KBM-7 (cell line): Measurements from ENCODE around the gene ADGRA1.
"Not testable (repeated sequence)": the region's sequence is repeated elsewhere in the genome, so short reads cannot be mapped to it uniquely, and the experiment has no call there.

Experiments
- DNase-seq: peaks from one replicate; pipeline ENCODE4 v3.0.0-alpha.2; 2015
- in situ Hi-C: fragments of 300-500 bp; cut with MboI; formaldehyde crosslinking; loops from 2 replicates; pipeline ENCODE4 v1.14.3; 2020; ENCODE audit warnings: low sequenced_read_pairs, low pct_unique_long_range_greater_than_20kb, mixed read lengths

The ADGRA1 gene

DNA sequence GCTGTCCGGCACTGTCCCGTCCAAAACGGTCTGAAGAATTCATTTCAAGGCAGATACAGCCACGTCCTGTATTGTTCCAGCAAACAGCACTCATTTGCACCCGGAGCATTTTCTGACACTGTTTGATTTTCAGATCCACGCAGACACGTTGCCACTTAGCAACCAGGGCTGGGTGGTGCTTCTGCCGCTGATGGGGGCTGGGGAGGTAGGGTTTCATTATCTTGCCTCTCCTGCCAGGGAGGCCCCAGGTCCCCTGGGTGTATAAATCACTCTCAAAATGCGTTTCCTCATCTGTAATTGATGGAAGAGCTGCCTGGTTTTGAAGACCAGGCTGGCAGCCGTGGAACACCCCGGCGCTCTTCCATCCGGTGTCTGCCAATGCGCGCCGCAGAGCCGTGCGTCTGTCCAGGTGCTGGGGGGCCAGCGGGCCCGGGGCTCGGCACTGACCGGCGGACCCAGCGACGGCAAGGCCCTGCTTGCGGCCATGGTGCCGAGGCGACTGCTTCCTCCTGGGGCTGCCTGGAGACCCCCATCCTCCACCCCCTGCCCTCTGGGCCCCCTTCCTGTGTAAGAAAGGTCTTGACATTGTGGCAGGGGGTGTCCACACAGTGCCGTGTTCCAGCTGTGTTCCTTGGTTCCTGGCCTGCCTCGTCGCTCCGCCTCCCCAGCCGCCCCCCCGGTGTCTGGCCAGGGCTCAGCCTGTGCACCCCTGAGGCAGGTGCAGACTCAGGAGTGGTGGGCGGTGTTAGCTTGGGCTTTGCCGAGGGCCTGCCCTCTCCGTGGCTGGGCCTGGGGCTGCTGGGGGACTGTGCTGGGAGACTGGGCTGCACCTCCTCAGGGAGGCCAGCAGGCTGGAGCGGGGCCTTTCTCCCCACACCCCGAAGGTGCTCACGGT, 16.6 kb downstream of the ADGRA1 start:
- DNase-seq, result no peak

DNA sequence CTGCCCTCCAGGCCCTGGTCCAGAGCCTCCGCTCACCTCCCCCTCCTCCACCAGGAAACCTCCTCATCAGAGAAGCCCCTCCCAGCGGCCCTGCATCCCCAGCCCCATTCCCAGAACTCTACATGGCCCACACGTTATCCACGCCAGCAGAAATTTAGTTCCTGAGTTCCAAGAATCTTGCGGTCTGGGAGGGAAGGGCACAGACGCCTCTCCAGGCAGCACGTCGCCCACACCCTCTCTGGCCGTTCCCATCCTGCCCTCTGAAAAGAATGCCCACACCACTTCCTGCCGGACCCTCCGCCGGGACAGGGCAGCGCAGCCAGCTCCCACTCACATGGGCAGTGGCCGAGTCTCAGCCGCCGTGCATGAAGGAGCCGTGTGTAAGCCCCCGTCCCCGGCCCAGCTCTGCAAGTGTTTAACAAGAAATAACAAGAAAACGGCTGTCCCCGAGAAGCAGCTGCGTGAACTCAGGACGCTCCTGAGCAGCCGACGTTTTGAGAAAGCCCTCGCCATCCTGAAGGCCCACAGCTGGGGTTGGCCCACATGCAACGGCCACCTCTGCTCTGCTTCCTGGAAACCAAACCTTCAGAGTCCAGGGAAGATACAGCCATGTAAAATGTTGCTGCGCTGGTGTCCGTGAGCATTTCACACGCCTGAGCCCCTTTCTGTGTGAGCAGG, 17.4 kb downstream of the ADGRA1 start:
- in situ Hi-C loops, result no loop called here

More for the DNA sequence above, 16.6 kb downstream of the ADGRA1 start:
- in situ Hi-C loops, result no loop called here

DNA sequence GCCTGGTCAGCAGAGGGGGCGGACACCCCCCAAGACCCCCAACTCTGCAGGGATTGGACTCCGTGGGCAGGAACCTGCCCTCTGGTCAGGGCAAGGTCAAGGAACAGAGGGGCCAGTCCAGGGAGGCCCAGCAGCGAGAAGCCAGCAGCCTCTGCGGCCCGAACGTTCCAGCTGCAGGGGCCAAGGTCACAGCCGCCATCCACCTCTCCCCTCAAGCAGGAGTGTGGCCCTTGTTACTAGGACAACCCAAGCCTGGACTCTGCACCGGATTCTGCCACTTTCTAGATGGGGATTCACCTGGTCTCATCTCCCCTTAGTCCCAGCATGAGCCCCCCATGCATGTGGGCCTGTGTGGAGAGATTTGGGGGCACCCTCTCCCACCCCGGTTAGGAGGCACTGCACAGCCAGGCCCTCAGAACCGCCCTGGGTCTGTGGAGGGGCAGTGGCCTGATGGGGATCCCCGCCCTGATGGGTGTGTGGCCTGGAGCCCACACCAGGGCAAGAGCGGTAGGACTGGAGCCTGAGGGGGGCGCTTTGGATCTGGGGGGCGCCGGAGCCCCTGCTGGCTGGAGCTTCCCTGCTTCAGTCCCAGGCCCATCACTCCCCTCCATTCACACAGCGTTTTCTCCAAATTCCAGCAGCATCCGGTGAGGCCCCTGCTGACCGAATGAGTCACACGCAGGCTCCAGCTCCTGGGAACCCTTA, 18.1 kb downstream of the ADGRA1 start:
- DNase-seq, result no peak
- in situ Hi-C loops, result no loop called here

More for the DNA sequence above, 17.4 kb downstream of the ADGRA1 start:
- DNase-seq, result no peak

DNA sequence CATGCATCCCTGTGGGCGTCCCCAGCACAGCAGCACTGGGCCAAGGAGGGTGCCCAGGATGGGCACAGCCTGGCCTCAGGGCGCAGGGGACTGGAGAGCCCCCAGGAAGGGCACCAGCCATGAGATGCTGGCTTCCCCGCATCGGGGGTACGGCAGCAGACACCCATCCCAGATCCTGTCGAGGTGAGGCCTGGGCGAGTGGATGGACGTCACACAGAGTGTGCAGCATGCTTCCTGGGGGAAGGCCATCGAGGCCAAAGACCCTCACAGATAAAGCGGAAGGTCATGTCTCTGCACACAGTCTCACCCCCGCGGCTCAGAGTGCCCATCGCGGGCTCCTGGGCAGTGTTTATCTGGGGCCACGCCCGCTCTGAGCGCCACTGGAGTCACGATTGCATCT, 18.8 kb downstream of the ADGRA1 start:
- DNase-seq, result no peak
- in situ Hi-C loops, result no loop called here

DNA sequence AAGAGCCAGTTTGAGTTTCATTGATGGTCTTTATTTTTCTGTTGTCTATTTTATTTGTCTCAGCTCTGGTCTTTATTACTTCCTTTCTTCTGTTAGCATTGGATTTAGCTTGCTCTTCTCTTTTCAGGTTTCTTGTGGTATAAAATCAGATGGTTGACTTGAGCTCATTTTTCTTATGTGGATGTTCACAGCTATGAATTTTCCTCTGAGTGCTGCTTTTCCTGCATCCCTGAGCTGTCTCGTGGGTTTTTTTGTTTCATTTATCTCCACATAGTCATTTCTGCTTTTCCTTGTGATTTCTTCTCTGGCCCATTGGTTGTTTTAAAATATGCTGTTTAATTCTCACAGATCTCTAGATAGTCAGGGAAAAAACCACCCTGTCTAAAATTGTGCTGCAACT, 19.7 kb downstream of the ADGRA1 start:
- DNase-seq, result no peak
- in situ Hi-C loops, result no loop called here

DNA sequence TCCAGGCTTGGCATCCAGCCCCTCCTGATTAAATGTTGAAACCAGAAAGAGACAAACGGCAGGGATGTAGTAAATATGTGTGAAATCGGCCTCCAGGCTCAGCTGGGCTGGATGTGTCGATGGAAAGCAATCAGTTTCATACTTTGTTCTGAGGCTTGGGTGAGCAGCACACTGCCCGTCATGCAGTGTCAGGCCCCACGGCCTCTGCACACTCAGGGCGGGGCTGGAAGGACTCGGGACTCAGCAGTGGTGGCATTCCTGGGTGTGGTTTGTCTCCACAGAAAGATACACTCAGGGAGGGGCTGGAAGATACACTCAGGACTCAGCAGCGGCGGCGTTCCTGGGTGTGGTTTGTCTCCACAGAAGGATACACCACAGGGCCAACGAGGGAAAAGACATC, 22.0 kb downstream of the ADGRA1 start:
- DNase-seq, result no peak
- in situ Hi-C loops, result no loop called here

DNA sequence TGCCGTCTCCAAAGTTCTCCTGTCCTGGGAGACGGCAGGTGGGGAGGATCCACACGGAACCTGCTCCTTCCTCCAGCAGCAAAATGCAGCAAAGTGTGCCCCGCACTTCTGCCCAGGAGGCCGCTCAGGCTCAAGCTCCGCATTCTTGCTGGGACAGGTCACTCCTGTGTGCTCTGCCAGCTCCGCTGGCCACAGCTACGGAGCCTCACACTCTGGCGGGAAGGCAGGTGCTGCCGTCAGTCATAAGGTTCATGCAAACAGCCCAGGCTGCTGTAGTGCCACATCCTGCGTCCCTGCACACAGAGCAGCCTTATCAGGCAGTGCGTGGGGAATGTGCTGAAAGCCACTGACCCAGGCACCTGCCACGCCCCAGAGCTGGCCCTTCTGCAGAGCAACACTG, 22.4 kb downstream of the ADGRA1 start:
- no peak for DNase-seq
- in situ Hi-C loops, result no loop called here

DNA sequence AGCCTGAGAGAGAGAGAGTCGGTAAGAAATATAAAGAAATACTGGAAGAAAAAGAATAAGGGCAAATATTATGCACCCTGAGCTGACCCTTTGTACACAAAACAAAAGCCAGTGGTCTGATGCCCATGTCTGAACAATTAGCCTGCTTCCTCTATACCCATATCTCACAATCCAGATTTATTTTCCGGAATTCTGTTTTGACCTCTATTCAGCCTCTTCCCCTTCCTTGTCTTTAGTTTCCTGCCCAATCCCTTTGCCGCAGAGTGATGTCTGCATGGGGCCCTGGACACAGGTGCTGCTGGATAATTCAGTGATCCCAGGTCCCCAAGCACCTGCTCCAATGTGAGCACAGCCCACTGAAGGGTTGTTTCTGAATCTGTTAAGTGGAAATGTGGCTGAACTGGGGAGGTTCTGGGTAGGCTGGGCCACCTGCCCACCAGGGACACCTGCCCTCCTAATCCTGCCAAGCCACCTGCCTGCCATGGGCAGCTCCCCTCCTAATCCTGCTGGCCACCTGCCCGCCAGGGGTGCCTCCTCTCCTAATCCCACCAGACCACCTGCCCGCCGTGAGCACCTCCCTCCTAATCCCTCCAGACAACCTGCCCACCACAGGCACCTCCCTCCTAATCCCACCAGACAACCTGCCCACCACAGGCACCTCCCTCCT, 23.0 kb downstream of the ADGRA1 start:
- no peak for DNase-seq
- in situ Hi-C loops, result no loop called here

DNA sequence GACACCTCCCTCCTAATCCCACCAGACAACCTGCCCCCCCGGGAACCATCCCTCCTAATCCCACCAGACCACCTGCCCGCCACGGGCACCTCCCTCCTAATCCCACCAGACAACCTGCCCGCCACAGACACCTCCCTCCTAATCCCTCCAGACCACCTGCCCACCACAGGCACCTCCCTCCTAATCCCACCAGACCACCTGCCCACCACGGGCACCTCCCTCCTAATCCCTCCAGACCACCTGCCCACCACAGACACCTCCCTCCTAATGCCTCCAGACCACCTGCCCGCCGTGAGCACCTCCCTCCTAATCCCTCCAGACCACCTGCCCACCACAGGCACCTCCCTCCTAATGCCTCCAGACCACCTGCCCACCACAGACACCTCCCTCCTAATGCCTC, 23.9 kb downstream of the ADGRA1 start:
- DNase-seq, in situ Hi-C loops: not testable (repeated sequence)

DNA sequence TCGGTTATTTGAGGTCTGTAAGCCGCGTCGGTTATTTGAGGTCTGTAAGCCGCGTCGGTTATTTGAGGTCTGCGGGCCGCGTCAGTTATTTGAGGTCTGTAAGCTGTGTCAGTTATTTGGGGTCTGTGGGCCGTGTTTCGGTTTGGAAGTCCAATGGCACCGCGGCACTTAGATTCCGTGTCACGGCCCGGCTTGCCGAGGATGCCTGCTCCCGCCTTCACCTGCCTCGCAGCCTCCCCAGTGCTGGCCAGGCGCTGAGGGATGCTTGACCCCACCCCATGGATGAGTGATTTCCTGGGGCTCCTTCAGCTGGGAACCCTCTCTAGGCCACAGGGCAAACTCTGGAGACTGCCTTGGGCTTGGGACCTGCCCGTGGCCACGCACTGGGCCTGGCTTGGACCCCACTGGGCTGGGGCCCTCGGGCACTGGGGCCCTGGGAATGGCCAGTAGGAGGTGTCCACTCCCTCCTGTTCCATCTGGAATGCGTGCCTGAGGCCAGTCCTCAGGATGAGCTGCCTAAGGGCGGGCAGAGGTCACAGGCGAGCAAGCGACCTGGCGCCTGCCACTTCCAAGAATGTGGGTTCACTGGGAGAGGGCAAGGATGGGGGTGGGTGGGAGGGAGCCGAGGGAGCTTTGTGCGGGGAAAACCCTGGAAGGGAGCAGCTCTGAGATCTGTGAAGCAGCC, 25.6 kb downstream of the ADGRA1 start:
- in situ Hi-C loops, result no loop called here
- DNase-seq, result no peak

DNA sequence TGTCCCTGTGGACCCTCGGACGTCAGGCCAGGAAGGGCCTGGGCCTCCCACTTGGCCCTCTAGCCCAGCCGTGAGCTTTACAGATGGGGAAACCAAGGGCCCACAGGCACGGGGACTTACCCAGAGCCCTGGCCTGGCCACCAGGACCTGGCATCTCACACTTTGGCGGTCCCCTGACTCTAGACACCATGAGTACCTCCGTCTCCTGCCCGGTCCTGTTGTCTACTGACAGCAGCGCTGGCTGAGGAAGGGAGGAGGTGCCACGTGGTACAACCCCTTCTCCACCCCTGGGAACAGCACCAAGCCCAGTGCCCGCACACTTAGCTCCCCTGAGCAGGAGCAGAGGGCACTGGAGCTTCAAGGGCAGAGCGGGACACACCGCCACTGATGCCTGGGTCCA, 26.1 kb downstream of the ADGRA1 start:
- in situ Hi-C loops, result no loop called here
- no peak for DNase-seq

DNA sequence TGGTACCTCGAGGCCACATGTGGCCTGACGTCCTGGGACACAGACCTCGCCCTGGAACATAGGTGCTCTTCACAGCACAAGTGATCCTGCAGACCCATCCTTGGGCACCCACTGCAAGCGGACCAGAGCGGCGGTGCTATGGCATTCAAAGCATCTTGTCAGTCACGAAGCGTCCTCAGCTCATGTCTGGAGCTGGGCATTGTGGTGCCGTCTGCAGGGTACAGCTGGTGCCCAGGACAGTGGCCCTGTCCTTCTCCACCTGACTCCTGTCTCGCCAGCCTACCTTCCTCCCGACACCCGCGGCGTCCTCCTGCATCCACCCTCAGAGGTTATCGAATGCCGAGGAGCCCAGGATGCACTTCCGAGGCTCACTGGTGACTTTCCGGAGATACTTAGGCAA, 26.5 kb downstream of the ADGRA1 start:
- in situ Hi-C loops, result no loop called here
- no peak for DNase-seq

DNA sequence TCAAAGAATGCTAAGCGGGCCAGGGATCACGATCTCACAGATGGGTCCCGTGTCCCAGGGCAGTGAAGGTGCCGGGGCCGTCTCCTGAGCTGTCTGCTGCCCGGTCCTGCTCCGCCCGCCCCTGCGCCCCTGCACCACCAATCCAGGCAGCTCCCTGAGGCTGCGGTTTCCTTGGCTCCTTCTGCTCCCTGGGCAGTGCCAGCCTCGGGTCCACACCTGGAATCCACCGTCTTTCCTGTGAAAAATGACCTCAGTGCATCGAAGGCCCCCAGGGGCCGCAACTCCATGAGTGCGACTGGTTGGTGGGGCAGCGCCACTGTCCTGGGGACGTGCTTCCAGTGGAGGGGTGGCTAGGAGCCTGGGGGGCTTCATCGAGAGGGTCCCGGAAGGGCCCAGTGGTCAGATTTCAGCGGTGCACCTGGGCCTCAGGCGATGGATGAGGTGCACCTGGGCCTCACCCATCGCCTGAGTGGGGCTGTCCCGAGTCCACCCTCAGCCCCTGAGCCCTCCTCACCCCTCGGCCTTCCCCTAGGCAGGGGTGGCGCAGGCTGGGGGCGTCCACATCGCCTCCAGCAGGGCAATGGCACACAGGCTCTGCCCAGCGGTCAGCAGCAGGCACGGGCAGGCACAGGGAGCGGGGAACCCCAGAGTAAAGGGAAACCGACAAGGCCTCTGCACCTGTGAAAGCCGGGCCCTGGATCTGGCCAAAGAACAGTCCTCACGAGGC, 27.2 kb downstream of the ADGRA1 start:
- DNase-seq, result no peak
- in situ Hi-C loops, result no loop called here

DNA sequence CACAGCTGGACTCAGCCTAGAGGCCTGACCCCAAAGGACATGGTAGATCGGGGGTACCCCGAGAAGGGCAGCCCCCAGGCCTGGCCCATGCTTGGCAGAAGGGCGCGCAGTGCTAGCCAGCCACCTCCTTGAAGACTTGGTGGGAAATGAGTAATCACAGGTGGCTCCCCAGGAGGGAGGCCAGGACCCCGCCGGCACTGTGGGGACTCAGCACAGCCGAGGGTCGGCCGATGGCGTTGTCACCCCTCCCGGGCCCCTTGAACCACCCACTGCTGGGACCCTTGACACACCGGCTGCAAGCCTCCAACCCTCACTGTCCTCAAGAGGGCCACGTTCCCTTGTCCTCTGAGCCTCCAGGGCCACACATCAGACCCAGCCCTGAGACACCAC, 27.7 kb downstream of the ADGRA1 start:
- in situ Hi-C loops, result no loop called here
- DNase-seq, result no peak

DNA sequence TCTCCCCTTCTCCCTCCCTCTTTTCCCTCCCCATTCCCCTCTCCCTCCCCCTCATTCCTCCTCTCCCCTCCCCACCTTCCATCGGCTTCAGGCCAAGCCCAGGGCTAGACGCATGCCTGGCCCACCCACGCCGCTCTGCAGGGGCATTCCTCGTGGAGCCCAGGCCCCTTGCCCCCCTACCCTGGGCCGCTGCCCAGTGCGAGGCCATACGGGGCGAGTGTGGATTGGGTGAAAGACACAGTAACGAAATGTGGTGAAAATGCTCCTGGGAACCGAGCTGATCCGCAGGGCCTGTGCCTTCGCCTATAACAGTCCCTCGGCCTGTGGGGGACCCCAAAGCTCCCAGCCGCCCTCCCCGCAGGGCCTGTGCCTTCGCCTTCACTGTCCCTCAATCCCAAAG, 28.3 kb downstream of the ADGRA1 start:
- in situ Hi-C loops, result no loop called here
- no peak for DNase-seq

DNA sequence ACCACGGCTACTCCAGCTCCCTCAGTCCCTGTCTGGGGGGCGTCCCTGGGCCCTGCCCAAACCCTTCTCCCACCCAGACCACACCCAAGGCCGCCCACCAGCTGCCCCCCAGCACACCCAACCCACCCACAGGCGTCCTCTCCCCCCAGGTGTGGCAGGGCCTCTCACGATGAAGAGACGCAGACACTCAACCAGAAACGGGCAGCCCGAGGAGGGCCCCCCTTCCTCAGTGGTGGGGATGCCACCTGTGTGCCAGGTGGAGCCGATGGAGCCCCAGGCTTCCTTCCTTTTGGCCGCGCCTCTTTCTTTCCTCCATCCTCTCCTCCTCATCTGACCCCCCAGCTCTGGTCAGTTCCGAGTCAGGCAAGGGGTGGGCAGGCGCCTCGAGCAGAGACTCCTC, 28.7 kb downstream of the ADGRA1 start:
- in situ Hi-C loops, result no loop called here
- no peak for DNase-seq

DNA sequence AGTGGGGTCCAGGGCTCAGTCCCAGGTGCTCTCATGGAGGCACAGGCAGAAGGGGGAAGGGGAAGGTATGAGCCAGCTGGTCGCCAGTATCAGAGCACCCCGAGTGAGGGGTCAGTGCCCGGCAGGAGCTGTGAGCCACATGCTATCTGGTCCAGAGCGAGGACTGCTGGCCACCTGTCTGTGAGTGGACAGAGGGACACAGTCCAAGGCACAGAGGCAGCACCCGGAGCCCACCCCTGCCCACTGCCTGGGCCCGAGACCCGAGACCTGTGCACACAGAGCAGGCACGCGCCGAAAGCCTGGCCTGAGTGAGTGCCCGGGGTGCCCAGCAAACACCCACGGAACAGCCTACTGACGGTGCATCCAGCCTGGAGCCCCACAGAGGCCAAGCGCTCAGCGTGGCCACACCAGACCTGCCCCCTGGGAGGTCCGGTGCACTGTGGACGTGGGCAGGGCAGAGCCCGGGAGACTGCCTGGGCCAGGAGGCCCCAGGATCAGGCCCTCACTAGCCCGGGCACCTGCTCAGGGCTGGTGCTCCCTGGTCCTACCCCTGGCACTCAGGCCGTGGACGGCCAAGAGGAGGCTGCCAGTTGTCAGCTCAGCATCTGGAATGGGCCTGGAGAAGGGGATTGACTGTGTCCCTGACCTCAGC, 29.4 kb downstream of the ADGRA1 start:
- no peak for DNase-seq
- in situ Hi-C loops, result no loop called here

DNA sequence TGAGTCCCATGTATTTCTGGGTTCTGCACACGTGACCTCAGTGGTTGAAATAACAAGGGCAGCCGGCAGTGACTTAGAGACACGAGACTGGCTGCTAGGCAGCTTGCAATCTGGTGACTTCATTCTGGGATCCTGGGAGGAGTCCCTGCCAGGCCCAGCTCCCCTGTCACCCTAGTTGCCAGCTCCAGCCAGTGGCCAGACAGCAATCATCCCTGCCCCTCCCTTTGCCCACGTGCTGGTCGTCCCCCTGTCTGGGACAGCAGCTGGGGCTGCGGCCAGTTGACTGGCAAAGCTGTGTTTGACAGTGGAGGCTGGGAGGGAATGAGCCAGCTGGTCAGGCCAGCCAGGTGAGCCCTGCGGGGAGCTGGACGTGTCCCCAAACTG, 30.0 kb downstream of the ADGRA1 start:
- no peak for DNase-seq
- in situ Hi-C loops, result no loop called here
